GM12873 (cell line): ENCODE measurements around the gene TMEM115.

Source experiments
- CTCF ChIP-seq: IDR thresholded peaks from 2 replicates; pipeline ENCODE4 v1.5.1; 2012; ENCODE audit warnings: low read depth, mild to moderate bottlenecking, moderate library complexity, low read length, control low read depth; ENCODE audit not compliant: insufficient read depth; ENCODE audit errors: missing control alignments

The TMEM115 gene

GRCh38 chr3:50319181-50319893, 40.0 kb downstream of the TMEM115 start:
- TF ChIP-seq CTCF = no peak

GRCh38 chr3:50318615-50319014, 40.7 kb downstream of the TMEM115 start:
- TF ChIP-seq CTCF = no peak

- no peak for TF ChIP-seq CTCF
These were observed 41.2 kb downstream of the TMEM115 start for GRCh38 chr3:50318163-50318562.

- TF ChIP-seq CTCF = no peak
These were observed 42.0 kb downstream of the TMEM115 start for GRCh38 chr3:50317300-50317699.

- no peak for TF ChIP-seq CTCF
These were observed 42.6 kb downstream of the TMEM115 start for GRCh38 chr3:50316657-50317242.

- TF ChIP-seq CTCF = no peak
These were observed 44.5 kb downstream of the TMEM115 start for GRCh38 chr3:50314816-50315215.

GRCh38 chr3:50314342-50314741, 45.0 kb downstream of the TMEM115 start:
- no peak for TF ChIP-seq CTCF
